ENCODE measurements around the gene TMEM270.
A peak's percentile ranks its signal among the peaks of the same experiment; 100 is the strongest.
"Not testable (repeated sequence)": the region's sequence is repeated elsewhere in the genome, so short reads cannot be mapped to it uniquely, and the experiment has no call there.

Gene TMEM270, protein sequence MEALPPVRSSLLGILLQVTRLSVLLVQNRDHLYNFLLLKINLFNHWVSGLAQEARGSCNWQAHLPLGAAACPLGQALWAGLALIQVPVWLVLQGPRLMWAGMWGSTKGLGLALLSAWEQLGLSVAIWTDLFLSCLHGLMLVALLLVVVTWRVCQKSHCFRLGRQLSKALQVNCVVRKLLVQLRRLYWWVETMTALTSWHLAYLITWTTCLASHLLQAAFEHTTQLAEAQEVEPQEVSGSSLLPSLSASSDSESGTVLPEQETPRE

DNA sequence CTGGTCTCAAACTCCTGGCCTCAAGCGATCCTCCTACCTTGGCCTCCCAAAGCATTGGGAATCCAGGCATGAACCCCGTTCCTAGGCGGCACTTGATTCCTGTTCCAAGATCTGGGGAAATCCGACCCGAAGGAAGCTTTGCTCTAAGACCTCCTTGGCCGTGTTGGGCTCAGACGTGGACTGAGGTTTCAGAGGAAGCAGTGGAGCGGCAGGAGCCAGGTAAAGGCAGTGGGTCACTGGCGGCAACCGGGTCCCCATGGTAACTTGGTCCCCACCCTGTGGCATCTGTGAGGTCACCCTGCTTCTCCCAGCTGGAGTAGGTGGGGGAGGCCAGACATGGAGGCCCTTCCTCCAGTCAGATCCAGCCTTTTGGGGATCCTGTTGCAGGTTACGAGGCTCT is at the start of gene TMEM270:
TSS of gene TMEM270 (plus strand) at position 301 of the 400 bp plus-strand sequence. CDS start at position 337, 36 bp downstream.
- no peak for DNase-seq (ENCODE audit: low read depth)
- TF ChIP-seq, protein P1, sequence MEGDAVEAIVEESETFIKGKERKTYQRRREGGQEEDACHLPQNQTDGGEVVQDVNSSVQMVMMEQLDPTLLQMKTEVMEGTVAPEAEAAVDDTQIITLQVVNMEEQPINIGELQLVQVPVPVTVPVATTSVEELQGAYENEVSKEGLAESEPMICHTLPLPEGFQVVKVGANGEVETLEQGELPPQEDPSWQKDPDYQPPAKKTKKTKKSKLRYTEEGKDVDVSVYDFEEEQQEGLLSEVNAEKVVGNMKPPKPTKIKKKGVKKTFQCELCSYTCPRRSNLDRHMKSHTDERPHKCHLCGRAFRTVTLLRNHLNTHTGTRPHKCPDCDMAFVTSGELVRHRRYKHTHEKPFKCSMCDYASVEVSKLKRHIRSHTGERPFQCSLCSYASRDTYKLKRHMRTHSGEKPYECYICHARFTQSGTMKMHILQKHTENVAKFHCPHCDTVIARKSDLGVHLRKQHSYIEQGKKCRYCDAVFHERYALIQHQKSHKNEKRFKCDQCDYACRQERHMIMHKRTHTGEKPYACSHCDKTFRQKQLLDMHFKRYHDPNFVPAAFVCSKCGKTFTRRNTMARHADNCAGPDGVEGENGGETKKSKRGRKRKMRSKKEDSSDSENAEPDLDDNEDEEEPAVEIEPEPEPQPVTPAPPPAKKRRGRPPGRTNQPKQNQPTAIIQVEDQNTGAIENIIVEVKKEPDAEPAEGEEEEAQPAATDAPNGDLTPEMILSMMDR (IDR thresholded peaks at IDR 0.05; ENCODE audit: low read length, missing control alignments): no peak
- H3K4me3 ChIP-seq (replicated peaks; ENCODE audit: low read depth, low read length): no peak within 1 kb of the TSS

DNA sequence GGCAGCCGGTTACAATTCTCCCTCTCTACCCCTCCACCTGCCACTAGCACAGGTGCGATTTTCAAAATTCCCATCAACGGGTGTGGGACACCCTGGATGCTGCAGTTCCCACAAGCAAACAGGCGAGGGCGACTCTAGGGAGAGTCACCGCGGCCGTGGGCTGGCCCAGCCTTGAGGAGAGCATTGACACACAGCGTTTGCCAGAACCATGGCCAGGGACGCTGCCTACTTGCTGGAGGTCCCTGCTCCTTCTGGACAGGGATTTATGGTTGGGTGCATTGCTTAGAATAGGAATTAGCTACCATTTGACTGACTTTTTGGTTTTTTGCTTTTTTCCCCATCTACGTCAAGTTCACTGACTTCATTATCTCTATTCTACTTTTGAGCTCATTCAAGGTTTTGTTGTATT is 49.2 kb upstream of the TMEM270 start:
- TF ChIP-seq, protein P1 (IDR thresholded peaks at IDR 0.05; ENCODE audit: low read length, missing control alignments): peak; percentile 89
- DNase-seq (ENCODE audit: low read depth): peak; percentile 65
- no peak overlapping the region for H3K4me3 ChIP-seq (replicated peaks; ENCODE audit: low read depth, low read length)

DNA sequence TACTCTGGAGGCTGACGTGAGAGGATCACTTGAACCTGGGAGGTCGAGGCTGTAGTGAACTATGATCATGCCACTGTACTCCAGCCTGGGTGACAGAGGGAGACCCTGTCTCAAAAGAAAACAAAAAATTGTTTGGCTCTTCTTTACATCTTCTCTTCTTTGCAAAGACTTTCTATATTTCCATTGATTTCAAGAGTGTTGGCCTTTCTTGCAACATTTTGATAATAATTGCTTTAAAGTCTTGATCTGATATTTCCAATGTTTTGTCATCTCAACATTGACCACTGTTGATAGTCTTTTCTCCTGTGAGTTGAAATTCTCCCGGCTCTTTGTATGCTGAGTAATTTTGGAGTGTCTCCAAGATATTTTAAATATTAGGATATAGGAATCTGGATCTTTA is 48.0 kb upstream of the TMEM270 start:
- no peak overlapping the region for H3K4me3 ChIP-seq (replicated peaks; ENCODE audit: low read depth, low read length)
- TF ChIP-seq, protein P1 (IDR thresholded peaks at IDR 0.05; ENCODE audit: low read length, missing control alignments): no peak
- no peak for DNase-seq (ENCODE audit: low read depth)

DNA sequence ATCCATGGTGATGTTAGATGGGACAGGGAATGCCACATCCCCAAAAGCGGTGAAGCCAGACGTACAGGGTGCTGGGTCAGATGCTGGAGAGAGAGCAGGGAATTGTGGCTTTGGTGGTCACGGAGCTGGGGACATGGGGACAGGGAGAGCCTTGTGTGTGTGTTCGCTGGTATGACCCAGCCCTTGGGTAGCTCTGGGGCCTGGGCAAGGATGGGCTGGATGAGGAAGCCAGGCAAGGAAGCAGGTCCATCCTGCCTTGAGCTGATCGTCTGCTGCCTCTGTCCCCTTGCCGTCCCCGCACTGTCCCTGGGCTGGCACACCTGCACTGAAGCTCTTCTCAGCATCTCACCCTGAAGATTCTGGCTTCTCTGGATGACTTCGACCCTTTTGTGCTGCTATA is 45.5 kb upstream of the TMEM270 start:
- TF ChIP-seq, protein P1 (IDR thresholded peaks at IDR 0.05; ENCODE audit: low read length, missing control alignments): no peak
- DNase-seq (ENCODE audit: low read depth): no peak
- H3K4me3 ChIP-seq (replicated peaks; ENCODE audit: low read depth, low read length): no peak overlapping the region

DNA sequence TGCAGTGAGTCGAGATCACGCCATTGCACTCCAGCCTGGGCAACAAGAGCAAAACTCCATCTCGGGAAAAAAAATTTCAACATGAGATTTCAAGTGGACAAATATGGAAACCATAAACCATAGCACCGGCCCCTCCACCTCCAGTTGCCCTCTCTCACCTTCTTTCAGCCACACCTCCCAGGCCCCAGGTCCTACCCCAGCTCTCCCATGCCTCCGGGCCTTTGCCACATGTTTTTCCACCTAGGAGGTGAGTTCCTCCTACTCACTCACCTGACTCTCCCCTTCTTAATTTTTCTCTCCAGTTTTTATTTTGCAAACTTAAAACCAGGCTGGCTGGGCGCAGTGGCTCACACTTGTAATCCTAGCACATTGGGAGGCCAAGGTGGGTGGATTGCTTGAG is 43.8 kb upstream of the TMEM270 start:
- H3K4me3 ChIP-seq (replicated peaks; ENCODE audit: low read depth, low read length): no peak overlapping the region
- DNase-seq (ENCODE audit: low read depth): no peak
- TF ChIP-seq, protein P1 (IDR thresholded peaks at IDR 0.05; ENCODE audit: low read length, missing control alignments): no peak

DNA sequence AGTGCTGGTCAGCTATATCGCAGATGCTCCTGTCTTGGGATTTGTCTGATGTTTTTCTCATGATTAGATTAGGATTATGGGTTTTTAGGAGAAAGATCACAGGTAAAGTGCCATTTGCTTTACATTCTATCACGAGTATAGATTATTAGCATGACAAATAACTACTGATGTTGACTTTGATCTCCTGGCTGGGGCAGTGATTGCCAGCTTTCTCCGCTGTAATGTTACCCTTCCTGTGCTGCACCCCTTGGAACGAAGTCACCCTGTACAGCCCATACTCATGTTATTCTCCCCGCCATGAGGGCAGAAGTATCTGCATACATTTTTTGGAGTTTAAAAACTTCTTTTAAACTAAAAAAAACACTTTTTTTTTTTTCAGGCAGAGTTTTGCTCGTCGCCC is 40.9 kb upstream of the TMEM270 start:
- TF ChIP-seq, protein P1 (IDR thresholded peaks at IDR 0.05; ENCODE audit: low read length, missing control alignments): no peak
- no peak for DNase-seq (ENCODE audit: low read depth)
- no peak overlapping the region for H3K4me3 ChIP-seq (replicated peaks; ENCODE audit: low read depth, low read length)

DNA sequence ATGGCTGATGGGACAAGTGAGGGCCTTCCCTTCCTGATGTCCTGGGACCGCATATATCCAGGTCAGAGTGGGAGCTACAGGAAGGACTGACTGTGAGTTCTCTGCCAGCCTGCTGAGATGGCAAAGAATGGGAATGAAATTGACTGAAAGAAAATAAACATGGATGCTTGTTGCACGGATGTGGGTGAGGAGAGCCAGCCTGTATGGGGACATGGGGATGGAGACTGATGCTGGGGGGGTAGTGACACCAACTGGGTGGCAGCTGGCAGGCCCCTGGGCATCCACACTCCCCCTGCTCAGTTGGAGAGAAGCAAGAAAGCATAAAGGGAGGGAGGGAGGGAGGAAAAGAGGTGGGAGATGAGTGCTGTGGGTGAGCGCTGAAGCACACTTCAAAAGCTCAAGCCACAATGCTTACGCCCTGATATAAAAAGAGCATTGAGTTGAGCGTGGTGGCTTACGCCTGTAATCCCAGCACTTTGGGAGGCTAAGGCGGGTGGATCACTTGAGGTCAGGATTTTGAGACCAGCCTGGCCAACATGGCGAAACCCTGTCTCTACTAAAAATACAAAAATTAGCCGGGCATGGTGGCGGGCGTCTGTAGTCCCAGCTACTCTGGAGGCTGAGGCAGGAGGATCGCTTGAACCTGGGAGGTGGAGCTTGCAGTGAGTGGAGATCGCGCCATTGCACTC is 39.2 kb upstream of the TMEM270 start:
- H3K4me3 ChIP-seq (replicated peaks; ENCODE audit: low read depth, low read length); DNase-seq (ENCODE audit: low read depth): not testable (repeated sequence)
